GM18870 (cell line): ENCODE measurements around the gene CMBL.
A peak's percentile ranks its signal among the peaks of the same experiment; 100 is the strongest.

Experiments
- ATAC-seq: cut with Tn5 transposase; IDR thresholded peaks from one replicate; pipeline ENCODE4 v1.9.1; 2021; ENCODE audit warnings: moderate library complexity; ENCODE audit not compliant: unreplicated experiment

CMBL gene

DNA sequence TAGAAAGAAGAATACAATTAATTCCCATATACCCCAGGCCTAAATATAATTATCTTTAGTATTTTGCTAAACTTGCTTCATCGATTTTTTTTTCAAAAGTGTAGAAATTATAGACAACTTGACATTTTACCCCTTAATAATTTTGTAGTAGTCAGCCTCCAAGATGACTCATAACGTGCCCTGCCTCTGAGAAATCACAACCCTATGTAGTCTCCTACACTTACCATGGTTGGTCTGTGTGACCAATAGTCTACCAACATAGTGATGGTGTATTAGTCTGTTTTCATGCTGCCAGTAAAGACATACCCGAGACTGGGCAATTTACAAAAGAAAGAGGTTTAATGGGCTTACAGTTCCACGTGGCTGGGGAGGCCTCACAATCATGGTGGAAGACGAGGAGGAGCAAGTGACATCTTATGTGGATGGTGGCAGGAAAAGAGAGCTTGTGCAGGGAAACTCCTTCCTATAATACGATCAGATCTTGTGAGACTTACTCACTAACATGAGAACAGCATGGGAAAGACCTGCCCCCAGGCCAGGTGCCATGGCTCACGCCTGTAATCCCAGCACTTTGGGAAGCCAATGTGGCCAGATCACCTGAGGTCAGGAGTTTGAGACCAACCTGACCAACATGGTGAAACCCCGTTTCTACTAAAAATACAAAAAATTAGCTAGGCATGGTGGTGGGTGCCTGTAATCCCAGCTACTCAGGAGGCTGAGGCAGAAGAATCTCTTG, 3.3 kb upstream of the CMBL start:
- peak; percentile 75 for ATAC-seq

- no peak for ATAC-seq
Observed at GRCh38 chr5:10310066-10310779, 2.5 kb upstream of the CMBL start.

- ATAC-seq: no peak
Observed at GRCh38 chr5:10308844-10309243, 1.1 kb upstream of the CMBL start.

DNA sequence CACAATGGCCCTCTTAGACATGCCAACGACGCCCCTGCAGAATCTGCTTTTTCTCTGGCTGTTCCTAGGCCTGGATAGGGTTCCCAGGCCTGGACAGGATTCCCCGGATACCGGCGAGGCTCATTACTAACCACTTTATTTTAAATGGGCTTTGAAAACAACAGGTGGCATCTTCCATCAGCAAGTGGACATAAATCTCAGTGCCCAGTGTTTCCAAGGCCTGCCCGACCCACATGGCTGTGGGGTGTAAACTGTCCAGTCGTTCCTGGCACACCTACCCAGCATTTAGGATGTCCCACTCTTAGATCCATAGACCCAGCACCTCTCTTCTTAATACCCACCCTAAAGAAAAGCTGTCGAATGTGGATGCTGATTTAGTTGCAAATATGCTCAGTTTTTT, 896 bp downstream of the CMBL start:
- no peak for ATAC-seq

GRCh38 chr5:10306114-10306513, 1.6 kb downstream of the CMBL start:
- no peak for ATAC-seq

- ATAC-seq: no peak
Observed at GRCh38 chr5:10304932-10305331, 2.8 kb downstream of the CMBL start.

DNA sequence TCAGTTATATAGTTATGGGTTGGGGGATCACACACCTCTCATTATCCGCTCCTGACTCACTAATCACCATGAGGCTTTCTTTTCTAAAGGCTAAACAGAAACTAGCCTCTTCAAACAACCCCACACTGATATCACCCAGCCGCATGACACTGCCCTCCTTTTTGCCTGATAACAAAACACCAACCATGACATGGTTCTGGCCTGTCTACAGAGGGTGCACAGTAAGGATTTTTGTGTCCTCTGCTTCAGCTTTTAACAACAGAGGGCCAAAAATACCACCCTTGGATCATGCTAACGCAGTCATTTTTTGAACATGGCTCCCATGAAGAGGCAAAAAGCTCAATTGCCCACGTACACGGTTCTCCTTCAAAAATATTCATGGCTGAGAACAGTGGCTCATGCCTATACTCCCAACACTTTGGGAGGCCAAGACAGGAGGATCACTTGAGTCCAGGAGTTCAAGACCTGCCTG, 4.0 kb downstream of the CMBL start:
- ATAC-seq: no peak

DNA sequence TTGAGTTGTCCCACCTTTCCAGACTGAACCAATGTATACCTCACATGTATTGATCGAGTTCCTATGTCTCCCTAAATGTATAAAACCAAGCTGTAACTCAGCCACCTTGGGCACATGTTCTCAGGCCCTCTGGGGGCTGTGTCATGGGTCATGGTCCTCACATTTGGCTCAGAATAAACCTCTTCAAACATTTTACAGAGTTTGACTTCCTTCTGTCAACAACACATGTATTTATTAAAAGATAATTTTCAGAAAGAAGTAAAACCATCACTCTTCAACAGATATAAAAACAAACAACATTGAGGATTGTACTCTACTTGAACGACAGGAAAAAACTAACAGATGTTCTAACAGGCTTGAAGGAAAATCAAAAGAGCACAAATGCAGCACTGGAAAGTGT, 4.5 kb downstream of the CMBL start:
- no peak for ATAC-seq

DNA sequence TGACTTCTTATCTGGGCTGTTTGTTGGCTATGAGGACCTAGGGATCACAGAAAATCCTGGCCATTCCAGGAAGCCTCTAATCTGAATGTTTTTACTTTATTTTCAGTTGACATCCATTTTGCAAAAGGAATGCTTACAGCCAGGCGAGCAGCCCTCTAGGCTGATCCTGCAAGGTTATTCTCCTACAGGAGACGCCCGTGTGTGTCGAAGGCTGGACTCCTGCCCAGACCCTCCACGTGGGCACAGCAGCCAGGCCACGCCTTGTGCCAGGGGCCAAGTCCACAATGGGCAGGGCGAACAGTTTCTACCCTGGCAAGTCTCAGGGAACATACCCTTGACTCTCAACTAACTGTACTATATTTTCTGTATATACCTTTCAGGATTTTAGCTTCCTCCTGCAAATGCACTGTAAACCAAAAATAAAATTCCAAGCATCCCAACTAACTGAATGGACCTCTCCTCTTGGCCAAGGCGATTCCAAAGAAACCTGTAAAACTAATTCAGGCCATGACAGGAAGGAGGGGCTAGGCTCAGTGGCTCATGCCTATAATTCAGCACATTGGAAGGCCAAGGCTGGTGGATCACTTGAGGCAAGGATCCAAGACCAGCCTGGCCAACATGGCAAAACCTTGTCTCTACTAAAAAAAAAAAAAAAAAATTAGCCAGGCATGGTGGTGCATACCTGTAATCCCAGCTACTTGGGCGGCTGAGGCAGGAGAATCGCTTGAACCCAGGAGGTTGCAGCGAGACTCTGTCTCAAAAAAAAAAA, 5.7 kb downstream of the CMBL start:
- no peak for ATAC-seq

- no peak for ATAC-seq
Observed at GRCh38 chr5:10301266-10301665, 6.4 kb downstream of the CMBL start.

DNA sequence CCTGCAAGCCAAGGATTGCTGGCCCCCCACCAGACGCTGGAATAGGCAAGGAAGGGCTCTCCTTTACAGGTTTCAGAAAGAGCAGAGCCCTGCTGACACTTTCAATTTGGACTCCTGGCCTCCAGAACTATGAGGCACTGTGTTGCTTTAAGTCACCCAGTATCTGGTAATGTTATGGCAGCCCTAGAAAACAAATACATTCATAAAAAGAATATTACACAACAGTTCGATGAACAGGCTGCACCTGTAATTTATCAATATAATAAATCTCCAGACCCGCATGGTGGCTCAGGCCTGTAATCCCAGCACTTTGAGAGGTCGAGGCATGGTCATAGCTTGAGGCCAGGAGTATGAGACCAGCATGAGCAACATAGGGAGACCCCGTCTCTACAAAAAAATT, 7.5 kb downstream of the CMBL start:
- ATAC-seq: no peak

DNA sequence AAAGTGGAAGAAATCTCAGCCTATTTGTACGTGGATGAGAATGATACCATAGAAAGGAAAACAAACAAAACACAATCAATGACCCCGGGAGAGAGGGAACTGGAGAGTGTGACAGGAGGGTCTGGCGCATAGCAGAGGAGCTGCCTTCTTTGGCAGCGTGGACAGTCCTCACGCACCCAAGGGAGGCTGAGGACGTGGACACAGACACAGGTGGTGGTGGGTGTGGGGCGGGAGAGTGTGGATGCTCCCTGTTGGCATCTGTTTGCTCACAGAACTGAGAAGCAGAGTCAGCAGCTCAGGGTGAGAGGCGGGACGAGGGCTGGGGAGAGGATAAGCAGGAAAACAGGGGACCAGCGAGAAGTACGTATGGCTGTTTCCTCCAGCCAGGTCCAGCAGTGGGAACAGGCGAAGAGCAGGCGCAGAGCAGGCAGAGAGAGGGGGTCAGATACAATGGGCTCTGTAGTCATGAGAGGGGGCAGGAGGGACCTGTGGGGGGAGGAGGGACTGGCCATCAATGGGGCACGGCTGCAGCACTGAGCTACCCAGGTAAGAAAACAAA, 10.0 kb downstream of the CMBL start:
- no peak for ATAC-seq

DNA sequence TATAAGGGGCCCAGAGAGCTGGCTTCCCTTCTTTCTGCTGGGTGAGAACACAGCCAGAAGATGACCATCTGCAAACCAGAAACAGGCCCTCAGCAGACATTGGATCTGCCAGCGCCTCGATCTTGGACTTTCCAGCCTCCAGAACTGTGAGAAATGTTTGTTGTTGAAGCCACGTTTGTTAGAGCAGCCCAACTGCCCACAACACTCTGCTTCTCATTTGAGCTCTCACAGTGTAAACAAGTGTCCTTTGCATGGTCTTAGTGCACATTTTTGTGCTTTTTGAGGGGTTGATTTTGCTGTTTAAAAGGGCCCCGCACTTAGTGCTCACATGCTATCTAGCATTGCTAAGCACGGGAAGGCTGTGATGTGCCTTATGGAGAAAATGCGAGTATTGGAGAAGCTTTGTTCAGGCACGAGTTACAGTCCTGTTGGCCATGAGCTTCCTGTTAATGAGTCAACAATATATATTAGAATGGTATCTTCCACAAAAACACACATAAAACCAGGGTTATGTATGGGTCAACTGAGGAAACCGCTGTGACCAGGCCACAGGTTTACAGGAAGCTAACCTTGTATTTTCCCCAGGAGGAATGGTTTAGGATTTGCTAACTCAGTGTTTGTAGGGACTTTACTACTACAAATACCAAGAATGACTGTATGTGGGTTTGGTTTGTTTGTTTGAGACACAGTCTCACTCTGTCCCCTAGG, 11.9 kb downstream of the CMBL start:
- no peak for ATAC-seq

DNA sequence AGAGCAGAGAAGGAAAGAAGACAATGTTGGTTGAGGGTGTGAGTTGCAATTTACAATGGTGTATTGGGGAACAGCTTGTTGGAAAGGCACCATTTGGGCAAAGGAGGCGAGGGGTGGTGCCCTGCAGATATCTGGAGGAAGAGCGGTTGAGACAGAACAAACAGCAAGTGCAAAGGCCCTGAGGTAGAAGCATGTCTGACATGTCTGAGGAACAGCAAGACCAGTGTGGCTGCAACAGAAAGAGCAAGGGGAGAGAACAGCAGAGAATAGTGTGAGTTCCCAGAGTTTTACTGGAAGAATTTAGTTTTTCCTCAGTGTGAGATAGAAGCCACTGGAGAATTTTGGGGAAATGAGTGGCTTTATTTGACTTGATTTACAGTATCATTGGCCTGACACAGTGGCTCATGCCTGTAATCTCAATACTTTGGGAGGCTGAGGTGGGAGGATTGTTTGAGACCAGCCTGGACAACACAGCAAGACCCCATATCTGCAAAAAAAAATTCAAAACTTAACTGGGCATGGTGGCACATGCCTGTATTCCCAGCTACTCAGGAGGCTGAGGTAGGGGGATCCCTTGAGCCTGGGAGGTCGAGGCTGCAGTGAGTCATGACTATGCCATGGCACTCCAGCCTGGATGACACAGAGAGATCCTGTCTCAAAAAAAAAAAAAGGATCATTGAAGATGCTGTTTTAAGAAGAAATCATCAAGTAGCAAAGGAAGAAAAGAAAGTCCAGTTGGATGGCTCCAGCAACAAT, 13.6 kb downstream of the CMBL start:
- no peak for ATAC-seq

DNA sequence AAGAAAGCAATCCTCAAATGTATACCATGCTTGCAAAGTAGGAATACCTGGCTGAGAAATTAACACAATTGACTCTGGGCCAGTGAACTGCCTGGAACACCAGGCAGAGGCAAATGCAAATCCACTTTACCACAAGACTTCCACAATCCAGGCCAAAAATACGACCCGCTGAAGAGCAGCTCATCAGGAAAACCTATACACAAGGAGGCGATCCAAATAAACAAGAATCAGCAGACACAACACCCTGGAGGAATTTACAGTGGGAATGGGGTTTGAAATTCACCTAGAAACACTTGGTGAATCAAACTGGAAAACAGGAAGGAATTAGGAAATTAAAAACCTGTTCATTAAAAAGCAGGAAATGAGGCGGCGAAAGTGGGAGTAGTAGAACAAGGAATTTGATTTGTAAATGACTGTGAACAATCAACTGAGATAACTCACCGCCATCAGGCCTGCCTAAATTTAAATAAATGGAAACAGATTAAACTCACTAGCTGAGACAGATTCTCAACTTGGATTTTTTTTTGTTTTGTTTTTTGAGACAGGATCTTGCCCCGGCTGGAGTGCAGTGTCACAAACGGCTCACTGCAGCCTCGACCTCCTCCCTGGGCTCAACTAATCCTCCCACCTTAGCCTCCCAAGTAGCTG, 15.9 kb downstream of the CMBL start:
- no peak for ATAC-seq

DNA sequence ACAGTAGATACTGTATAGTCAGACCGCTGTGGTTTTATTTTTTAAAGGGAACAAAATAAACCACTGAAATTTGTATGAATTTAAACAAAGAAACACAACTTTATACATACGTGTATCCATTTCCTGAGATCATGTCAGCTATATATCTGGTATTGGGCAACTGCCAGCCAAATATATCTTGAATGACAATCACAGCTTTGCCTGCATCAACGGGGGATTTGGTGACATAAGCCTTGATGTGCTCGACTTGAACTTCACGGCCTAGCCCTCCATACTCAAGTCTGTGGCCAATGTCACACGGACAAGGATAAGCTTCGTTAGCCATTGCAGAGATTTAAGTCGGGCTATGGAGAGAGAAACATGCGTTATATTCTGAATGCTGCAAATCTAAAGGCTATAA, 17.3 kb downstream of the CMBL start:
- no peak for ATAC-seq

DNA sequence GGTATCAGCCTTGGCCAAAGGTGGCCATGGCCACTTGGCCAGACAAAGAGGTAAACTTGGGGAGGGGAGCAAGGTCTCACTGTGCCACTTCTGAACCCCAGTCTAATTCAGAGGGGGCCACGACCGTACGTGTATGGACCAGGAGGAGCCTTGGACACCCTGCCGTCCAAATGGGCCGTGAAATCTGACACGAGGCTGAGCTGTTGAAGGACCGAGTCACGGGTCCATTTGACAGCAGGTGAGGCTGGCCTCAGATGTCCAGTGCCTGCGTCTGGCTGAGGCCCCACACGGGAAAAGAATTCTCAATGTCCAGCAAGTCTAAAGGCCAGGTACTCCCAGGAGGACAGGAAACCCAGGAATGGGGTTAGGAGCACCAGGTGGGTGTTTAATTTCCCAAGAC, 17.7 kb downstream of the CMBL start:
- ATAC-seq: no peak

DNA sequence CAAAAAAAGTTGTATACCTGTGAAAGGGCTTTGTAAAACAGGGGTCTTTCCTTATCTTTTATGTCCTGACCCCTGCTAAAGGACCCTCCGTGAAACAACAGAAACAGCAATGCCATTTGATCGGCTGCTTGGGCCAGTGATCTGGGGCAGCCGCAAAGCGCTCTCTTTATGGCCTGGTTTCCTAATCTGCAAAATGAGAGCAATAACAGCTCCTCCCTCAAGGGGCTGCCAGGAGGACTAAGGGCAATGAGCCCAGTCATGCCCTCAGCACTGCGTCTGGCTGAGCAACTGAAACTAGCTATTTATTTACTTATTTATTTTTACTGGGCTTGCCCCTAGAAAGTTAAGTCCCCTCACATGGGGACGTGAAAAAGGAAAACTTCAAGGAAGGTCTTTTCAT, 18.3 kb downstream of the CMBL start:
- ATAC-seq: no peak

DNA sequence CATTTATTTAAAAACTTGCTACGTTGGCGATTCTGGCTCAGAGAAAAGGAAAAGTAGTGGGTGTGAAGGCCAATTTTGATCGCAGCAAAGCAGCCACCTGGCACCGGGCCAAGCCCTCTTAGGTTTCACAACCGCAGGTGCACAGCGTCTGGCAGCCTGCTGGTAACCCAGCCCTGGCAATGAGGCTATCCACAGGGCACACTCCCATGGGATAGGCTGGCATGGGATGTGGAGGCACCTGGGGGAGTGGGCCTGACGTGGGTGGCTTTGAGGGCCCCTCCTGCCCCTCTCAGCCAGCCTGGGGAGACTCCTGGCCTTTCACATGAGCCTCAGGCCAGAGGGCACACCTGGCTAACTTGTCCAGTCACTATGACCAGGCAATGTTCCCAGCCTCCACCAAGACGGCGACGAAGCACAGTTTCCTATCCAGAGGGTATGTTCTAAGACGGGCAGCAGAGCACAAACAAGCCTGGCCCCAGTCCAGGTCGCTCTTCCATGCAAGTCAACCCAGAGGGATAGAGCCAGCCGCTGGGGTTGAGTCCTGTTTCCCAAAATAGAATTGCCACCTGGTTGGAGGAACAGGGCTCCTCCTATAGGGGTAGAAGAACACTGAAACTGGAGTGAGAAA, 19.0 kb downstream of the CMBL start:
- peak; percentile 40 for ATAC-seq
